Measurements from ENCODE around the gene CACNA1D.

Gene CACNA1D

DNA sequence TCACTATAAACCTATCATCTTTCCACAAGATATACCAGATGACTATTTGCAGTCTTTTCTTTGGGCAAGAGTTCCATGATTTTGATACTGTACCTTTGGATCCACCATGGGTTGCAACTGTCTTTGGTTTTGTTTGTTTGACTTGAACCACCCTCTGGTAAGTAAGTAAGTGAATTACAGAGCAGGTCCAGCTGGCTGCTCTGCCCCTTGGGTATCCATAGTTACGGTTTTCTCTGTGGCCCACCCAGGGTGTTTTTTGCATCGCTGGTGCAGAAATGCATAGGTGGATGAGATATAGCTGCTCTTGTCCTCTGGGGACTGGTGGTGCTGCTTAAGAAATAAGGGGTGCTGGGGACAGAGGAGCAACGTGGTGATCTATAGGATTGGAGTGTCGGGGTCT is 318.0 kb downstream of the CACNA1D start:
- H3K79me1 ChIP-seq (replicated peaks; ENCODE audit: low read length, poor library complexity, severe bottlenecking) = no peaks in the 10 kb centered on the region
- H3K9ac ChIP-seq (ENCODE audit: low read length) = no peak overlapping the region
- DNase-seq = no peak
- H2BK5ac ChIP-seq (ENCODE audit: low read depth, low read length, poor library complexity, severe bottlenecking) = no peak overlapping the region
- H2BK12ac ChIP-seq (ENCODE audit: low read length in 2 of 2) = no peak overlapping the region
- H2BK120ac ChIP-seq (ENCODE audit: low read depth, low read length) = no peak overlapping the region
- H3K27me3 ChIP-seq (ENCODE audit: control insufficient read depth in 1 of 2, insufficient read depth in 1 of 2, low read length in 2 of 2) = no peaks in the 10 kb centered on the region
- no peak overlapping the region for H3K27ac ChIP-seq (ENCODE audit: low read length, poor library complexity, severe bottlenecking)
- no peaks in the 10 kb centered on the region for H3K9me3 ChIP-seq (ENCODE audit: control insufficient read depth, low read length)
- no peak overlapping the region for H3K4me2 ChIP-seq (ENCODE audit: low read length, poor library complexity, severe bottlenecking)
- no peak overlapping the region for H3K14ac ChIP-seq (ENCODE audit: low read length in 2 of 2)
- H3K18ac ChIP-seq (ENCODE audit: low read depth in 1 of 2, low read length in 2 of 2) = no peak overlapping the region
- peaks cover 1% of the 10 kb centered on the region for H3K4me1 ChIP-seq (ENCODE audit: control insufficient read depth, insufficient read depth, low read depth, low read length)
- H3K4me3 ChIP-seq (ENCODE audit: insufficient read depth in 1 of 2, low read depth in 1 of 2, low read length in 2 of 2) = no peak overlapping the region
- no peak overlapping the region for H2BK15ac ChIP-seq (ENCODE audit: low read depth, poor library complexity, severe bottlenecking)
- no peak overlapping the region for H4K91ac ChIP-seq (ENCODE audit: low read length)
- WGBS = 77% methylated on average over 4 of the region's 4 CpGs
- no peak overlapping the region for H3K23ac ChIP-seq (ENCODE audit: low read length in 2 of 2)
- no peak overlapping the region for H2AK5ac ChIP-seq (ENCODE audit: low read length, severe bottlenecking)
- no peak overlapping the region for H4K8ac ChIP-seq (ENCODE audit: low read length)
- H3K36me3 ChIP-seq (ENCODE audit: control insufficient read depth in 1 of 2, insufficient read depth in 2 of 2, low read depth in 1 of 2, low read length in 2 of 2) = no peaks in the 10 kb centered on the region
- no peak overlapping the region for H3K4ac ChIP-seq (ENCODE audit: low read depth in 1 of 2, low read length in 2 of 2)
- no peak overlapping the region for H2AFZ ChIP-seq (ENCODE audit: low read depth, low read length)

DNA sequence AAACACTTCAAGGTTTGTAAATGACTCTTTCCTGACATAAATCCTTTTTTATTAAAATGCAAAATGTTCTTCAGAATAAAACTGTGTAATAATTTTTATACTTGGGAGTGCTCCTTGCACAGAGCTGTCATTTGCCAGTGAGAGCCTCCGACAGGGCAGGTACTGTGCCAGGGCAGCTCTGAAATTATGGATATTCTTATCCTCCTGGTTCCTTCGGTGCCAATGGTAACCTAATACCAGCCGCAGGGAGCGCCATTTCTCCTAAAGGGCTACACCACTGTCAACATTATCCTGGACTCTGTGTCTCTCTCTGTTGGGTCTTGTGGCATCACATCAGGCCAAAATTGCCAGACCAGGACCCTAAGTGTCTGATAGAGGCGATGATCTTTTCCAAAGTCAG is 318.8 kb downstream of the CACNA1D start:
- Histone ChIP-seq H3K27ac (ENCODE audit: low read length, poor library complexity, severe bottlenecking) (no peak overlapping the region), H2BK15ac (ENCODE audit: low read depth, poor library complexity, severe bottlenecking) (no peak overlapping the region), H3K4me2 (ENCODE audit: low read length, poor library complexity, severe bottlenecking) (no peak overlapping the region), H2BK5ac (ENCODE audit: low read depth, low read length, poor library complexity, severe bottlenecking) (no peak overlapping the region), H3K4me3 (ENCODE audit: insufficient read depth in 1 of 2, low read depth in 1 of 2, low read length in 2 of 2) (no peak overlapping the region), H3K9ac (ENCODE audit: low read length) (no peak overlapping the region), H3K14ac (ENCODE audit: low read length in 2 of 2) (no peak overlapping the region), H2AK5ac (ENCODE audit: low read length, severe bottlenecking) (no peak overlapping the region), H4K91ac (ENCODE audit: low read length) (no peak overlapping the region), H2BK12ac (ENCODE audit: low read length in 2 of 2) (no peak overlapping the region), H3K9me3 (ENCODE audit: control insufficient read depth, low read length) (no peaks in the 10 kb centered on the region), H3K18ac (ENCODE audit: low read depth in 1 of 2, low read length in 2 of 2) (no peak overlapping the region), H2AFZ (ENCODE audit: low read depth, low read length) (no peak overlapping the region), H3K4me1 (ENCODE audit: control insufficient read depth, insufficient read depth, low read depth, low read length) (no peaks in the 10 kb centered on the region), H3K36me3 (ENCODE audit: control insufficient read depth in 1 of 2, insufficient read depth in 2 of 2, low read depth in 1 of 2, low read length in 2 of 2) (peaks cover 0 to 3% of the 10 kb centered on the region in 2 experiments), H3K23ac (ENCODE audit: low read length in 2 of 2) (no peak overlapping the region), H3K4ac (ENCODE audit: low read depth in 1 of 2, low read length in 2 of 2) (no peak overlapping the region), H3K27me3 (ENCODE audit: control insufficient read depth in 1 of 2, insufficient read depth in 1 of 2, low read length in 2 of 2) (no peaks in the 10 kb centered on the region), H4K8ac (ENCODE audit: low read length) (no peak overlapping the region), H2BK120ac (ENCODE audit: low read depth, low read length) (no peak overlapping the region), H3K79me1 (replicated peaks; ENCODE audit: low read length, poor library complexity, severe bottlenecking) (no peaks in the 10 kb centered on the region)
- 93% methylated on average over 5 of the region's 5 CpGs for WGBS
- no peak for DNase-seq

- no peak overlapping the region for H3K23ac ChIP-seq (ENCODE audit: low read length in 2 of 2)
- no peak overlapping the region for H2AK5ac ChIP-seq (ENCODE audit: low read length, severe bottlenecking)
- H2BK5ac ChIP-seq (ENCODE audit: low read depth, low read length, poor library complexity, severe bottlenecking) = no peak overlapping the region
- H3K18ac ChIP-seq (ENCODE audit: low read depth in 1 of 2, low read length in 2 of 2) = no peak overlapping the region
- no peaks in the 10 kb centered on the region for H3K9me3 ChIP-seq (ENCODE audit: control insufficient read depth, low read length)
- H3K4me3 ChIP-seq (ENCODE audit: insufficient read depth in 1 of 2, low read depth in 1 of 2, low read length in 2 of 2) = no peak overlapping the region
- no peak overlapping the region for H2BK12ac ChIP-seq (ENCODE audit: low read length in 2 of 2)
- no peaks in the 10 kb centered on the region for H3K4me1 ChIP-seq (ENCODE audit: control insufficient read depth, insufficient read depth, low read depth, low read length)
- DNase-seq = no peak
- no peak overlapping the region for H4K8ac ChIP-seq (ENCODE audit: low read length)
- H3K79me1 ChIP-seq (replicated peaks; ENCODE audit: low read length, poor library complexity, severe bottlenecking) = no peaks in the 10 kb centered on the region
- no peak overlapping the region for H3K27ac ChIP-seq (ENCODE audit: low read length, poor library complexity, severe bottlenecking)
- WGBS = 88% methylated on average over 10 of the region's 10 CpGs
- no peak overlapping the region for H2AFZ ChIP-seq (ENCODE audit: low read depth, low read length)
- H2BK15ac ChIP-seq (ENCODE audit: low read depth, poor library complexity, severe bottlenecking) = no peak overlapping the region
- H3K4me2 ChIP-seq (ENCODE audit: low read length, poor library complexity, severe bottlenecking) = no peak overlapping the region
- no peak overlapping the region for H4K91ac ChIP-seq (ENCODE audit: low read length)
- no peak overlapping the region for H3K14ac ChIP-seq (ENCODE audit: low read length in 2 of 2)
- H3K4ac ChIP-seq (ENCODE audit: low read depth in 1 of 2, low read length in 2 of 2) = no peak overlapping the region
- peaks cover 0 to 3% of the 10 kb centered on the region in 2 experiments for H3K36me3 ChIP-seq (ENCODE audit: control insufficient read depth in 1 of 2, insufficient read depth in 2 of 2, low read depth in 1 of 2, low read length in 2 of 2)
- H3K9ac ChIP-seq (ENCODE audit: low read length) = no peak overlapping the region
- no peaks in the 10 kb centered on the region for H3K27me3 ChIP-seq (ENCODE audit: control insufficient read depth in 1 of 2, insufficient read depth in 1 of 2, low read length in 2 of 2)
- no peak overlapping the region for H2BK120ac ChIP-seq (ENCODE audit: low read depth, low read length)
These were observed 319.5 kb downstream of the CACNA1D start for GRCh38 chr3:53813876-53814275.

- H3K27ac ChIP-seq (ENCODE audit: low read length, poor library complexity, severe bottlenecking) = no peak overlapping the region
- H3K14ac ChIP-seq (ENCODE audit: low read length in 2 of 2) = no peak overlapping the region
- no peaks in the 10 kb centered on the region for H3K9me3 ChIP-seq (ENCODE audit: control insufficient read depth, low read length)
- H2BK15ac ChIP-seq (ENCODE audit: low read depth, poor library complexity, severe bottlenecking) = no peak overlapping the region
- no peak overlapping the region for H3K4me3 ChIP-seq (ENCODE audit: insufficient read depth in 1 of 2, low read depth in 1 of 2, low read length in 2 of 2)
- no peak overlapping the region for H3K4me2 ChIP-seq (ENCODE audit: low read length, poor library complexity, severe bottlenecking)
- no peaks in the 10 kb centered on the region for H3K79me1 ChIP-seq (replicated peaks; ENCODE audit: low read length, poor library complexity, severe bottlenecking)
- no peak overlapping the region for H3K23ac ChIP-seq (ENCODE audit: low read length in 2 of 2)
- no peak overlapping the region for H3K9ac ChIP-seq (ENCODE audit: low read length)
- no peak overlapping the region for H2AFZ ChIP-seq (ENCODE audit: low read depth, low read length)
- H2BK120ac ChIP-seq (ENCODE audit: low read depth, low read length) = no peak overlapping the region
- no peak overlapping the region for H2AK5ac ChIP-seq (ENCODE audit: low read length, severe bottlenecking)
- no peak overlapping the region for H3K18ac ChIP-seq (ENCODE audit: low read depth in 1 of 2, low read length in 2 of 2)
- no peak overlapping the region for H3K4ac ChIP-seq (ENCODE audit: low read depth in 1 of 2, low read length in 2 of 2)
- H2BK12ac ChIP-seq (ENCODE audit: low read length in 2 of 2) = no peak overlapping the region
- WGBS = 95% methylated on average over 4 of the region's 4 CpGs
- no peaks in the 10 kb centered on the region for H3K4me1 ChIP-seq (ENCODE audit: control insufficient read depth, insufficient read depth, low read depth, low read length)
- no peak overlapping the region for H4K91ac ChIP-seq (ENCODE audit: low read length)
- DNase-seq = no peak
- no peak overlapping the region for H2BK5ac ChIP-seq (ENCODE audit: low read depth, low read length, poor library complexity, severe bottlenecking)
- H3K27me3 ChIP-seq (ENCODE audit: control insufficient read depth in 1 of 2, insufficient read depth in 1 of 2, low read length in 2 of 2) = no peaks in the 10 kb centered on the region
- H3K36me3 ChIP-seq (ENCODE audit: control insufficient read depth in 1 of 2, insufficient read depth in 2 of 2, low read depth in 1 of 2, low read length in 2 of 2) = peaks cover 0 to 6% of the 10 kb centered on the region in 2 experiments
- H4K8ac ChIP-seq (ENCODE audit: low read length) = no peak overlapping the region
These were observed 320.7 kb downstream of the CACNA1D start for GRCh38 chr3:53815067-53815466.

Data from mesenchymal stem cell (in vitro differentiated cells and primary cell).